ENCODE results near the gene ELF2.

ELF2 gene

DNA sequence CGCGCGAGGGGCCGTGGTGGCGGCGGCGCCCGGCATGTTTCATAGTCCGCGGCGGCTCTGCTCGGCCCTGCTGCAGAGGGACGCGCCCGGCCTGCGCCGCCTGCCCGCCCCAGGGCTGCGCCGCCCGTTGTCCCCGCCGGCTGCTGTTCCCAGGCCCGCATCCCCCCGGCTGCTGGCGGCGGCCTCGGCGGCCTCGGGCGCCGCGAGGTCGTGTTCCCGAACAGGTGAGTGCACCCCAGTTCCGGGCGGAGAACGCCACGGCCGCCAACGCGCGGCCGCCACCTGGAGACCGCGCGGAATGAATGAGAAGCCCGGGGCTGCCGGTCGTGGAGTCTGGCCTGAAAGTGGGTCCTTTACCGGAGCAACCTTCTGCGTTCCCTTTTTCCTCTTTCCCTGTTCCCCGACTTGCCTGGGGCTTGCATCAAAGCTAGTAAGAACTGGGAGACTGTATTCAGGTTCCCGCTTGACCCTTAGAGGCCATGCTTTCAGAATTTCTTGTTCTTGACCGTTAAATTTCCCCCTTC is 161.0 kb downstream of the ELF2 start:
- peak in 1 of 2 donors; percentile 31 for DNase-seq
- H3K27ac ChIP-seq = peak overlapping the region; percentile 84 to 87
- TF ChIP-seq, protein P1, sequence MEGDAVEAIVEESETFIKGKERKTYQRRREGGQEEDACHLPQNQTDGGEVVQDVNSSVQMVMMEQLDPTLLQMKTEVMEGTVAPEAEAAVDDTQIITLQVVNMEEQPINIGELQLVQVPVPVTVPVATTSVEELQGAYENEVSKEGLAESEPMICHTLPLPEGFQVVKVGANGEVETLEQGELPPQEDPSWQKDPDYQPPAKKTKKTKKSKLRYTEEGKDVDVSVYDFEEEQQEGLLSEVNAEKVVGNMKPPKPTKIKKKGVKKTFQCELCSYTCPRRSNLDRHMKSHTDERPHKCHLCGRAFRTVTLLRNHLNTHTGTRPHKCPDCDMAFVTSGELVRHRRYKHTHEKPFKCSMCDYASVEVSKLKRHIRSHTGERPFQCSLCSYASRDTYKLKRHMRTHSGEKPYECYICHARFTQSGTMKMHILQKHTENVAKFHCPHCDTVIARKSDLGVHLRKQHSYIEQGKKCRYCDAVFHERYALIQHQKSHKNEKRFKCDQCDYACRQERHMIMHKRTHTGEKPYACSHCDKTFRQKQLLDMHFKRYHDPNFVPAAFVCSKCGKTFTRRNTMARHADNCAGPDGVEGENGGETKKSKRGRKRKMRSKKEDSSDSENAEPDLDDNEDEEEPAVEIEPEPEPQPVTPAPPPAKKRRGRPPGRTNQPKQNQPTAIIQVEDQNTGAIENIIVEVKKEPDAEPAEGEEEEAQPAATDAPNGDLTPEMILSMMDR (IDR thresholded peaks at IDR 0.05) = no peak
- no peaks in the 10 kb centered on the region for H3K36me3 ChIP-seq
- no peaks in the 10 kb centered on the region for H3K9me3 ChIP-seq
- intact Hi-C loops (cut with DNase I; ENCODE audit: low total_unique reads) = loop anchor here (10.0 kb wide), 1 partner anchor 159 kb away; the partner anchor contains the start of gene ELF2
- H3K4me1 ChIP-seq = peaks cover 0 to 20% (median 8%) of the 10 kb centered on the region in 4 donors
- no peaks in the 10 kb centered on the region for H3K27me3 ChIP-seq
- H3K4me3 ChIP-seq = peak overlapping the region; percentile 64 to 79

DNA sequence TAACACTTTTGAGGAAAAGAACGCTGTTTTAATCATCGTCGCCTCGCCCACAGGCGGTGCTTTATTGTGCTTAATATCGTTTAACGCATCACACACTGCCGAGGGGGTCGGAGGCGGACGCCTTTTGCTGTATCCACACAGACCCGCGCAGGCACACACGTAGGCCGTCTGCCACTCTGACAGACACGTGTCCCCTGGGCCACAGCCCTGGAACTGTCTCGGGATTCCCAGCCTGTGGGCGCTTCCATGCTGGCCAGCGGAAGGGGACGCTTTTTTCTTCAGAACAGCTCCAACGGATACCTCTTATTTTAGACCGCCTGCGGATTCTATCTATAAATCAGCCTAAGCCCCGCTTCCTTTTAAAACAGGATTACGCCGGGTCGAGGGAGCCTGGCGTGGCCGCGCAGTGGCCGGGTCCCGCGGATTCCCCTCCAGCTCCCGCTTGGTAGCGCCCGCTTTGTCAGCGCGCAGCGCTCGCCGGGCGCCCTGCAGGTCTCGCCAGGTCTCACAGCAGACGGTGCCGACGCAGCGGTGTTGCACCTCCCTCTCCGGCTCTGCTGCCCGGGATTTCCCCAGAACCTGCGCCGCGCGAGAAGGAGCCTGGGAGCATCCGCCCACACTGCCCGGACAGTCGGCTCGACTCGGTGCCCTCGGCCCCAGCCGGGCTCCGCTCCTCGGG is 161.6 kb downstream of the ELF2 start, which contains the start of gene NOCT:
Gene NOCT, plus strand, starts transcription at position 513 of the 679 bp plus-strand sequence. CDS start 201 bp downstream, outside the sequence.
- peak; percentile 86 to 92 for DNase-seq
- H3K4me1 ChIP-seq = peaks cover 0 to 20% (median 8%) of the 10 kb centered on the region in 4 donors
- peak within 1 kb of the TSS; percentile 64 to 79 for H3K4me3 ChIP-seq
- no peaks in the 10 kb centered on the region for H3K27me3 ChIP-seq
- no peaks in the 10 kb centered on the region for H3K36me3 ChIP-seq
- TF ChIP-seq, protein P1 (IDR thresholded peaks at IDR 0.05) = peak; percentile 28 to 41
- peak within 1 kb of the TSS; percentile 84 to 87 for H3K27ac ChIP-seq
- intact Hi-C loops (cut with DNase I; ENCODE audit: low total_unique reads) = loop anchor here (10.0 kb wide), 1 partner anchor 159 kb away; the partner anchor contains the start of gene ELF2
- H3K9me3 ChIP-seq = no peaks in the 10 kb centered on the region

DNA sequence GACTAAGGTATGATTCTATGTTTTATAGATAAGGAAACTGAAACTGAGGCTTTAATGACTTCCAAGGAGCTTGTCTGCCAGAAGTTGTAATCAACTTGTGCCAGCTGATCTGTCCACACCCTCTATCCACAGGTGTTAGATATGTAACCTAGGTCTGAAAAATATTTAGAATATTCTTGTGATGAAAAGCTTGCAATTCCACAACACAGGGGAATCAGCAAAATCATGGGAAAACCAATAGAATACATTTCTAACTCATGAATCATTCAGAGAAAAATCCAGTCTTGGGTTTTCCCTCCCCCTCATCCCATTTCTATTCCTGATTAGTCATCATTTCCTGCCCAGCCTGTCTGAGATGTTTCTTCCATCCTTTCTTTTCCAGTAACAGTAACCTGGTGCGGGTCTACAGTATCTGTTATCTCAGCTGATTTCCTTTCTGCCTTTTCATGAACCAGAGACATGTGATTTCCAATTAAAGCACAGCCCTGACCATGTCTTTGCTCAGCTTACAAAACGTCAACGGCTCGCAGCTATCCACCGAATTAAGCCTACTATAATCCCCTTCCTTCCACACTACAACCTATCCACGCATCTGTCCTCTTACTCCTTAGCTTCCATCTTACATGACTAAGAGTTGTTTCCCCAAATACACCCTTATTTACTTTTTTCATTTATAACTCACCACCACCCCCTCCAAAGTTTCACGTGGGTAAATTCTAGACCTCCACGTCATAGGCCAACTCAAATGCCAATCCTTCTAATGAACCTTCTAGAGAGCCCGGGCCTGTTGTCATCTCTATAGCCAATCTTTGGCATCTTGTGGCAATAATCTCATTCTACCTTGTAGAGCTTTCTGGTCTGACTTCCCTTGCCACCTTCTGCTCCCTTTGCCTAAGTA is 162.4 kb downstream of the ELF2 start:
- no peak for DNase-seq
- H3K9me3 ChIP-seq = no peaks in the 10 kb centered on the region
- peak overlapping the region; percentile 84 to 87 for H3K27ac ChIP-seq
- peak overlapping the region; percentile 64 to 79 for H3K4me3 ChIP-seq
- no peaks in the 10 kb centered on the region for H3K27me3 ChIP-seq
- TF ChIP-seq, protein P1 (IDR thresholded peaks at IDR 0.05) = no peak
- H3K4me1 ChIP-seq = peaks cover 0 to 20% (median 8%) of the 10 kb centered on the region in 4 donors
- intact Hi-C loops (cut with DNase I; ENCODE audit: low total_unique reads) = loop anchor here (10.0 kb wide), 1 partner anchor 160 kb away; the partner anchor contains the start of gene ELF2
- H3K36me3 ChIP-seq = no peaks in the 10 kb centered on the region

DNA sequence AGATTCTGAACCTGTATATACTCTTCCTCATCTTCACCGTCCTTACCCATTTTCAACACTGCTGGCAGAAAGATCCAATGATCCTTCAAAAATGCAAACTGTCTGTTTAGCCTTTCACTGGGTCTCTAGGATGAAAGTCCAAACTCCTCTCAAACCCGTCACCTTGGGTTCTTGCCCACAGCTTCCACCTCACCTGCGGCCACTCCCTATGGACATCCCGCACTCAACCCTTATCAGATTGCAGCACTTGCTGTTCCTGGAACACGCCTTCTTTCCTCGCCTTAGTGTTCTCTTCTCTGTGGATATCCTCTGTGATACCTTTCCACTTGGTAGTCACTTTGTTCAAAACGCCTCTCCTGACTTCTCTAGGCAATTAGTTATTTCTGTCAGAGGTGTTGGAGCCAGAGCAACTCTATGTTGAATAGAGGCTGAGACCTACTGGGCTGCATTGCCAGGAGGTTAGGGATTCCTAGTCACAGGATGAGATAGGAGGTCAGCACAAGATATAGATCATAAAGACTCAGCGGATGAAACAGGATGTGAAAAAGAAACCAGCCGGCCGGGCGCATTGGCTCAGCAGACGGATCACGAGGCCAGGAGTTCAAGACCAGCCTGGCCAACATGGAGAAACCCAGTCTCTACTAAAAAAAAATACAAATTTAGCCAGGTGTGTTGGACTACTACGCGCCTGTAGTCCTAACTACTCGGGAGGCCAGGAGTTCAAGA is 165.6 kb downstream of the ELF2 start:
- intact Hi-C loops (cut with DNase I; ENCODE audit: low total_unique reads) = loop anchor here (10.0 kb wide), 1 partner anchor 163 kb away; the partner anchor contains the start of gene ELF2
- no peak for DNase-seq
- H3K4me3 ChIP-seq = no peak overlapping the region

More for the DNA sequence above, 165.6 kb downstream of the ELF2 start:
- H3K27me3 ChIP-seq = no peaks in the 10 kb centered on the region
- TF ChIP-seq, protein P1 (IDR thresholded peaks at IDR 0.05) = no peak
- no peak overlapping the region for H3K27ac ChIP-seq
- H3K4me1 ChIP-seq = peaks cover 0 to 16% (median 8%) of the 10 kb centered on the region in 4 donors
- H3K9me3 ChIP-seq = no peaks in the 10 kb centered on the region
- no peaks in the 10 kb centered on the region for H3K36me3 ChIP-seq

Data from tibial artery (tissue), 4 donors.